ENCODE results near the gene ANTXR1. TPM values are rescaled to one million over a fixed set of nuclear protein-coding genes. Genes with fewer than 3 reads are reported as not detected.

The ANTXR1 gene
- total RNA-seq, 6 donors from 2014 or later, result 11.5 to 76.4 (median 31.4) TPM

DNA sequence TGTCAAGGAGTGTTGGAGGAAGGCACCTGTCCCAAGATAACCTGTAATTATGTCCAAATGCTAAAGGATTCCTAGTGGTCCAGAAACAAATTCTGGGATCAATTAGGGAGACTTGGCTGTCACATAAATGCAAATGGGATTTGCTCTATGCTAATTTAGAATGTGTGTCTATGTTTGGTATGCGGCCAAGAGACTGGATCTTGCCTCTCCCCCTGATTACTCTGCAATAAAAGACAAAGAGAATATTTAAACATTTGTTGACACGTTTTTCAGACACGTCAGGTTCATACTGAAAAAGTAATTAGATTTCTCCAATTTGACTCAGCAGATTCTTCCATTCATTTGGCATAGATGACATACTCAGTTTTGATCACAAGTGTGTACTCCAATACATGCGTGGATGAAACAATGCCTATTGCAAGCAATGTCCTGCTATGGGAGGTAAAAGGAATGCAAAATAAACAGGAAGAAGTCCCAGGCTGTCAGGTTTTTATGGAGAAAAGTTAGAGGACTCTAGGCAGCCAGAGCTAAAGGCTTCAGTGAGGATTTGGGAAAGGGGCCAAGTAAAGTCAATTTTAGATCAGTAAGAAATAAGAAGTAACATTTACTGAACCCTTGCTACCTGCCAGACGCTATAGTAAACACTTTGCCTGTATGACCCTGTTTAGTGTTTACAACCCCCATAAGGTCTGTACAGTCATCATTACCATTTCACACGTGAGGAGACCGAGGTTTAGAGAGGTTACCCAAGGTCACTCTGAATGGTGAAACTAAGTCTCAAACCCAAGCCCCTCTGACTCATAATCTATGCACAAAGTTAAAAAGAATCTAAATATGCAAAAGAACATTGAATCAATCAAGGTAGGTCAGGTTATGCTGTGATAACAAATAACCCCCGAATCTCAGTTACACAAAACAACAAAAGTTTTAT lies 7.8 kb downstream of the ANTXR1 start:
- Histone ChIP-seq H3K27me3 (no peaks in the 10 kb centered on the region), H3K4me1 (peaks cover 0 to 1% (median under 1%) of the 10 kb centered on the region in 4 donors), H3K9me3 (no peaks in the 10 kb centered on the region), H3K27ac (no peak overlapping the region), H3K36me3 (no peaks in the 10 kb centered on the region), H3K4me3 (no peak overlapping the region)
- no peak for ATAC-seq (ENCODE audit: low FRiP score in 2 of 2)
- WGBS, 2 donors, result 66 to 68% methylated on average over 8 of the region's 8 CpGs
- no peak for TF ChIP-seq POLR2AphosphoS5 (IDR thresholded peaks at IDR 0.05)
- TF ChIP-seq EP300 (IDR thresholded peaks at IDR 0.05), result no peak
- TF ChIP-seq, protein P1, sequence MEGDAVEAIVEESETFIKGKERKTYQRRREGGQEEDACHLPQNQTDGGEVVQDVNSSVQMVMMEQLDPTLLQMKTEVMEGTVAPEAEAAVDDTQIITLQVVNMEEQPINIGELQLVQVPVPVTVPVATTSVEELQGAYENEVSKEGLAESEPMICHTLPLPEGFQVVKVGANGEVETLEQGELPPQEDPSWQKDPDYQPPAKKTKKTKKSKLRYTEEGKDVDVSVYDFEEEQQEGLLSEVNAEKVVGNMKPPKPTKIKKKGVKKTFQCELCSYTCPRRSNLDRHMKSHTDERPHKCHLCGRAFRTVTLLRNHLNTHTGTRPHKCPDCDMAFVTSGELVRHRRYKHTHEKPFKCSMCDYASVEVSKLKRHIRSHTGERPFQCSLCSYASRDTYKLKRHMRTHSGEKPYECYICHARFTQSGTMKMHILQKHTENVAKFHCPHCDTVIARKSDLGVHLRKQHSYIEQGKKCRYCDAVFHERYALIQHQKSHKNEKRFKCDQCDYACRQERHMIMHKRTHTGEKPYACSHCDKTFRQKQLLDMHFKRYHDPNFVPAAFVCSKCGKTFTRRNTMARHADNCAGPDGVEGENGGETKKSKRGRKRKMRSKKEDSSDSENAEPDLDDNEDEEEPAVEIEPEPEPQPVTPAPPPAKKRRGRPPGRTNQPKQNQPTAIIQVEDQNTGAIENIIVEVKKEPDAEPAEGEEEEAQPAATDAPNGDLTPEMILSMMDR (IDR thresholded peaks at IDR 0.05), result no peak
- no peak for TF ChIP-seq POLR2A (IDR thresholded peaks at IDR 0.05)
- DNase-seq, result no peak

DNA sequence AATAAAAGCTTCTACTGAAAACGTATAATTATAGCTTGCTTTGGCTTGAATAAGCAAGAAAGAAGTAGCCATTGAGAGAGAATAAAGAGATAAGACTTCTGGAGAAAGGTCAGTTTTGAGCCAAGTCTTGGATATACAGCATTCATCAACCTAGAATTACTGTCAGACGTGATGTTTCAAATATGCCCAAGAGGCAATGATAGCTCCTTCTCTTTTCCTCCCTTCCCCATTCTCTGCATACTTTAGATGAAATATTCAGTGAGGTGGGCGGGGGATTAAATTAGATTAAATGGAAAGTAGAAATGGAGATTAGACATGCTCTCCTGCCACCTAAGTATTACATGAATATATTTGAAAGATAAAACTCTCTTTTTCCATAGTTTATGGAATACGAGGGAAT lies 8.7 kb downstream of the ANTXR1 start:
- Histone ChIP-seq H3K27me3 (no peaks in the 10 kb centered on the region), H3K4me1 (peaks cover 0 to 11% (median 7%) of the 10 kb centered on the region in 4 donors), H3K9me3 (no peaks in the 10 kb centered on the region), H3K36me3 (no peaks in the 10 kb centered on the region), H3K4me3 (no peak overlapping the region), H3K27ac (no peak overlapping the region)
- ATAC-seq (ENCODE audit: low FRiP score in 2 of 2) (no peak), DNase-seq (no peak)
- TF ChIP-seq POLR2A (IDR thresholded peaks at IDR 0.05), result no peak
- TF ChIP-seq POLR2AphosphoS5 (IDR thresholded peaks at IDR 0.05), result no peak
- TF ChIP-seq EP300 (IDR thresholded peaks at IDR 0.05), result no peak
- TF ChIP-seq, protein P1 (IDR thresholded peaks at IDR 0.05), result no peak
- WGBS, 2 donors, result 80 to 85% methylated on average over 4 of the region's 4 CpGs

DNA sequence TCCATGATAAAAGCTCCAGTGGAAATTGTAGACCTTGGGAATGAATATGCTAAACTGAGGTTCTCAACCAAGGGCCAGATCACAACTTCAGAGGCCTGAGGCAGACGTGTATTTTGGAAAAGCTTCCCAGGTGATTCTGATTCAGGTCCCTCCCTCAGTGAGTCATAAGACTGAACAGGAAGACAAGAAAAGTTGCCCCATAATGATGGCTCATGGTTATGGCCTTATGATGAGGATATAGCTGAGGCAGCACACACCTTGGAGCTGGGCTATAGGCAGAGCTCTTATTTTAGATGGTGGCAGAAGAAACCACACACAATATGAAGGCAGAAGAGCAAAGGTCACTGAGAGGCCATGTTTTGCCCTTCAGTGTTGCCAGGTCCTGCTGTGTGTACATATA lies 9.6 kb downstream of the ANTXR1 start:
- TF ChIP-seq, protein P1 (IDR thresholded peaks at IDR 0.05), result no peak
- TF ChIP-seq POLR2A (IDR thresholded peaks at IDR 0.05), result no peak
- TF ChIP-seq POLR2AphosphoS5 (IDR thresholded peaks at IDR 0.05), result no peak
- no peak for TF ChIP-seq EP300 (IDR thresholded peaks at IDR 0.05)
- DNase-seq (no peak), ATAC-seq (ENCODE audit: low FRiP score in 2 of 2) (no peak)
- no peaks in the 10 kb centered on the region for H3K27me3 ChIP-seq
- no peak overlapping the region for H3K27ac ChIP-seq
- 64 to 76% methylated on average over 1 of the region's 1 CpG for WGBS, 2 donors
- no peak overlapping the region for H3K4me3 ChIP-seq
- H3K36me3 ChIP-seq, result no peaks in the 10 kb centered on the region
- peaks cover 0 to 11% (median 7%) of the 10 kb centered on the region in 4 donors for H3K4me1 ChIP-seq
- no peaks in the 10 kb centered on the region for H3K9me3 ChIP-seq

DNA sequence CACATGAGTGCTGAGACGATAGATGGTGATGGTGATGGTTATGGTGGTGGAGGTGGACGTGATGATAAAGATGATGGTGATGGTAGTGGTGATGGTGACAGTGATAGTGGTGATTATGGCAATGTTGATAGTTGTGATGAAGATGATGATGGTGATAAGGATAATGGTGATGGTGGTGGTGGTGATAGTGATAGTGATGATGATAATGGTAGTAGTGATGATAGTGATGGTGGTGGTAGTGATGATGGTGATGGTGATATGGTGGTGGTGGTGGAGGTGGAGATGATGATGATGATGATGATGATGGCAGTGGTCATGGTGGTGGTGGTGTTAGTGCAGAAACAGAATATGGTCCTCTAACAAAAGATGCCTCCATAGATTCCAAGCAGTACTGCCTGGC lies 10.3 kb downstream of the ANTXR1 start:
- no peaks in the 10 kb centered on the region for H3K36me3 ChIP-seq
- TF ChIP-seq POLR2AphosphoS5 (IDR thresholded peaks at IDR 0.05) (no peak), EP300 (IDR thresholded peaks at IDR 0.05) (no peak), POLR2A (IDR thresholded peaks at IDR 0.05) (no peak)
- TF ChIP-seq, protein P1 (IDR thresholded peaks at IDR 0.05), result no peak
- no peak overlapping the region for H3K4me3 ChIP-seq
- H3K4me1 ChIP-seq, result peaks cover 0 to 11% (median 7%) of the 10 kb centered on the region in 4 donors
- ATAC-seq (ENCODE audit: low FRiP score in 2 of 2) (no peak), DNase-seq (no peak)
- H3K27me3 ChIP-seq, result no peaks in the 10 kb centered on the region
- no peaks in the 10 kb centered on the region for H3K9me3 ChIP-seq
- H3K27ac ChIP-seq, result no peak overlapping the region
- WGBS, 2 donors, result 88 to 93% methylated on average over 2 of the region's 2 CpGs
